IPS-18c (cell line): ENCODE results near the gene RAD51B.

ENCODE experiments used
- H3K4me3 ChIP-seq: 2 replicates; pipeline ENCODE4 v1.7.0; 2013; ENCODE audit warnings: low read depth, mild to moderate bottlenecking, low read length, moderate library complexity; ENCODE audit not compliant: insufficient read depth
- H3K9me3 ChIP-seq: one replicate; pipeline ENCODE4 v1.6.1; 2013; ENCODE audit warnings: mild to moderate bottlenecking, low read length, moderate library complexity; ENCODE audit not compliant: control insufficient read depth, insufficient read depth

RAD51B gene

GRCh38 chr14:68712703-68713370 lies 893.3 kb downstream of the RAD51B start:
- H3K9me3 ChIP-seq = no peaks in the 10 kb centered on the region
- H3K4me3 ChIP-seq = no peak overlapping the region

DNA sequence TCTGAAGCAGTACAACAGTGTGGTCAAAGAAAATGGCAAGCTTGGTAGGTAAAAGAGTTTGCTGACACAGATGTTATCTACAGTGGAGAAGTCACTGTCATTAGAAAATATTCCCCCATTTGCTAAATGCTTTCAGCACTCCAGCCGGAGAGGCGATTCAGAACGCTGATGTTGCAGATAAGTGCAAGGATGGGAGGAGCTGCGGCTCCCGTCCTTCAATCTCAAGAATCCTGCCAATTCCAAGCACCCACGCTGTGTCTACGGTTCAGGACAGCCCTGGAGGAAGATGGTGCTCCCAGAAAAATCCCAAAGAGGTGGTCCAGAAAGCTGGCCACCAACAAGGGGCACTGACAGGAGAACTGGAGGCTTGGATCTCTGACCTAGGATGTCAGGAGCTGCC lies 894.2 kb downstream of the RAD51B start:
- no peak overlapping the region for H3K4me3 ChIP-seq
- H3K9me3 ChIP-seq = no peaks in the 10 kb centered on the region

GRCh38 chr14:68714991-68715924 lies 895.7 kb downstream of the RAD51B start:
- H3K9me3 ChIP-seq = no peaks in the 10 kb centered on the region
- no peak overlapping the region for H3K4me3 ChIP-seq

DNA sequence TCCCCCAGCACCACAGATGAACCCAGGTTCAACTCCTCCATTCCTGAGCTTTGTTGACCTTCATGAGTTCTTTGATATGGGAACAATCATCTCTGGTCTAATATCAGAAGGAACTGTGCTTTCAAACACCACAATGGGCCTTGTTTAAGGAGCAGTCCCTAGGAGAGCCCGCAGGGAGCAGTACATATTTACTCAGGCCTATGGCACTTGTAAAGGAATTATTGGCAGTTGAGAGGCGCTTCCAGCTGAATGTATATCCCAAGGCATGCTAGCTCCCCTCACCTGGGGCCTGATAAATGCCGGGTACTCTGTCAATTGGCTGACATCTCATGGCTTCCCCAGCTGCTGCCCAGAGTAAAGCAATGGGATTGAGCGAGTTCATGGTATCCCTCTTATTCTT lies 897.1 kb downstream of the RAD51B start:
- H3K4me3 ChIP-seq = no peak overlapping the region
- H3K9me3 ChIP-seq = no peaks in the 10 kb centered on the region

- Histone ChIP-seq H3K4me3 (no peak overlapping the region), H3K9me3 (no peaks in the 10 kb centered on the region)
Measured at GRCh38 chr14:68718023-68718990, 898.7 kb downstream of the RAD51B start.

GRCh38 chr14:68719634-68720384 lies 900.2 kb downstream of the RAD51B start:
- Histone ChIP-seq H3K4me3 (no peak overlapping the region), H3K9me3 (no peaks in the 10 kb centered on the region)

DNA sequence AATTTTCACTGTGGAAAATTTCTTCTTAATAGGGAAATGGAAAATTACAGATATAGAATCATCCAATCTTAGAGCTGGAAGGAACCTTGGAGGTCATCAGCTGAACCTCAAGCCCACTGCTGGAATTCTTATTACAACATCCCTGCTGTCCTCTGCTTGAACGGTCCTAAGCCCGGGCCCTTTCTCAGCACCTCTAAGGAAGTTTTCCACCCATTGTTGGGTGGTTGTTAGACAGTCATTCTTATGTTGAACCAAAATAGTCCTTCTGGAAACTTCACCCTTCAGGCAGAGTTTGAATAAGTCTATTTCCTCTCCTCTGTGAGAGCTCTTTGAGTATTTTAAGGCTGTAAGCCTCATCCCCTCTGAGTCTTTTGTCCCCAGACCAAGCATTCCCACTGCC lies 902.6 kb downstream of the RAD51B start:
- Histone ChIP-seq H3K9me3 (no peaks in the 10 kb centered on the region), H3K4me3 (no peak overlapping the region)

DNA sequence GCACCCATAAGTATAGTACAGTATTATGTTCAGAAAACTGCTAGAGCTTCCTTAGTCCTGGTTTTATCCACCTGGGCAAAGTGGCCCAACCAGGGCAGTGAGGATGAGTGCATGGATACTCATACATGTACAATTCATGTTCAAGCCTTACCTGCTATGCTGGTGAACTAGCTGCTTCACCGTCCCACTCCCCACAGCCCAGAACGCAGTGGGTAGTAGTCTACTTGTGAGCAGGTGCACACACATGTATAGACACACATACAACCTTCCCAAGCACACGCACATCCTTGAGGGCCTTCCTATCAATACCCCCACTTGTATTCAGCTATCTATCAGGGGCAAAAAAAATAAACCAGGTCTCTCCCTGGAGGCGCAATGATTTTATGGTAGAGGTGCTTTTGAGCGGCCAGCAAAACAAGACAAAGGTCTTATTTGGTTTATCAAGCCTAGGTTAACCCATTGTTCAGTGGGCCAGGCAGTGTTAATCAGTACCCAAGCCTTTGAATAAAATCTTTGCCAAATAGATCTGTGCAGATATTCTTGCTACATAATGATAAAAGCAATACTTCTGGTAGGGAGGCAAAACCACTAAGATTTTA lies 903.5 kb downstream of the RAD51B start:
- H3K4me3 ChIP-seq = no peak overlapping the region
- no peaks in the 10 kb centered on the region for H3K9me3 ChIP-seq

DNA sequence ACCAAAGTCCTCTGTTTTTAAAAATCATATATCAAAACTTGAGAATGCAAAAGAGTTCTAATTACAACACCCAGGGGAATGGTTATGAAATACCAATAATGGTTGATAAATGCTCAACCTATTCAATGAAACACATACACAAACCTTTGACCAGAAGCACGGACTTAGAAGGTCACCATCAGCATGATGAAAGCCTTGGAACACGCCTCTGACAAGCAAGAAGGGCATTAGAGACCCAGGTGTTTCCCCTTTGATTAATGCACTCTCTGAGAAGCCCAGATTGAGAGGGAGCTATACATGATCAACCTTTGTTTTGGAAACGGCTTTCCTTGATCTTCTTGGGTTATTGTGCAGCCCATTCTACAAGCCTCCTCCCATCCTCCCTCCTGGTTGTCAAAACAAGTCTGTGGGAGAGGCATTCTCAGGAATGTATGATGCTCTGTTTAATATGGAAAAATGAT lies 904.3 kb downstream of the RAD51B start:
- H3K4me3 ChIP-seq = no peak overlapping the region
- H3K9me3 ChIP-seq = no peaks in the 10 kb centered on the region

- H3K4me3 ChIP-seq = no peak overlapping the region
- no peaks in the 10 kb centered on the region for H3K9me3 ChIP-seq
Measured at GRCh38 chr14:68724914-68725313, 905.3 kb downstream of the RAD51B start.

DNA sequence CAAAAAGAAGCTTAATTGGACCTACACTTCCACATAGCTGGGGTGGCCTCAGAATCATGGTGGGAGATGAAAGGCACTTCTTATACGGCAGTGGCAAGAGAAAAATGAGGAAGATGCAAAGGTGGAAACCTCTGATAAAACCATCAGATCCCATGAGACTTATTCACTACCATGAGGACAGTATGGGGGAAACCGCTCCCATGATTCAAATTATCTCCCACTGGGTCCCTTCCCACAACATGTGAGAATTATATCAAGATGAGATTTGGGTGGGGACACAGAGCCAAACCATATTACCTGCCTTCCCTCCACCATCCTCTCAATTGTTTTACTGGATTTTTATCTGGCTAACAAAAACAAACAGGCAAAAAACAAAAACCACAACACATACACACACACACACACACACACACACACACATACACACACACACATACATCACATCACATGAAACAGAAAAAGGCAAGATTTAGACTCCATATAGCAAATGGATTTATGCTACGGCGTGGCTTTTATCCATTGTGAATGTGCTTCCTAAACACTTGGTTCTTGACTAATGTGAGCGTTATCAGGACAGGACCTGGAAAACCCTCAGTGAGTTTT lies 906.6 kb downstream of the RAD51B start:
- no peak overlapping the region for H3K4me3 ChIP-seq
- no peaks in the 10 kb centered on the region for H3K9me3 ChIP-seq

DNA sequence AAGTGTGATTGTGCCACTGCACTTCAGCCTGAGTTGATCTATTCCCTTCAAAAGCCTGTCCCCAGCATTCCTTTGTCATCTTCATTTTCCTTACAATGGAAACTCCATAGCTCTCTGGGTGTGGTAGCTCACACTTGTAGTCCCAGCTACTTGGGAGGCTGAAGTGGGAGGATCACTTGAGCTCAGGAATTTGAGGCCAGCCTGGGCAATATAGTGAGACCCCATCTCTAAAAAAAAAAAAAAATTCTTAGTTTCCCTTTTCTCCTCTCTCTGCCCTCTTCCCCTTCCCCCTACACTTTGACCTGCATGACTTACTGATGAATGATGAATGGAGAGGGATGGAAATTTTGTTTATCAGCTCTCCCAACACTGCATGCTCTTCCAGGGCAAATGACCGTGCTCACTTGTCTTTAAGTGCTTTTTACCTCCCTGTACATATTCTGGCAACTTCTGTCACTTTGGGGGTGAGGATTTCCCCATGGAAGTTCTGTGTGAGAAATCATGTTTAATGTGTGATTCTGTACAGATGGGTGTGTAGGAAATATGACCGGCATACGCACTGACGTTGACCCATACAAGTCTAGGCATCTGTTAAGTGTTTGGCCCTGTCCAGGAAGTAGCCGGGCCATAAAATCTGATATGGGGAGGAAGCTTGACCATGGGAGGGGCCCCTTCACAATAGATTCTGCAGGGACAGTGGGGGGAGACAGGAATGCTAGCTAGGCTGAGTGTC lies 907.9 kb downstream of the RAD51B start:
- Histone ChIP-seq H3K4me3 (no peak overlapping the region), H3K9me3 (no peaks in the 10 kb centered on the region)

GRCh38 chr14:68728342-68729106 lies 908.9 kb downstream of the RAD51B start:
- H3K4me3 ChIP-seq = no peak overlapping the region
- H3K9me3 ChIP-seq = no peaks in the 10 kb centered on the region

DNA sequence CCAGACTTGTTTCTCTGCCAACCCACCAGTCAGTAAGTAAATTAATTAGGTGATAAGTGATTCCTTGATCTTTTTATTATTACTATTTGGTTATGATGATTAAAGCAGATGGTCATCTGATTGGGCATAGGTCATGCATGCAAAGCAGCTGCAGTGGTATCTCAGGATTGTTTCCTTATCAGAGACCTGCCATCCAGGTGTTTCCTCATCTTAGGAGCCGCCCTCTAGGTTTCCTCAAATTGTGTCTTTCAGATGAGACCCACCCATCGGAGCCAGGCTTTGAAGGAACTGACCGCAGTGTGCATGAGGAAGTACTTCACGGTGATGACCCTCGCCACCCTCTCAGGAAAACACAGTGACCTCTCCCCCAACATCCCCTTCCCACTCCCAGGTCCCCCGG lies 910.0 kb downstream of the RAD51B start:
- Histone ChIP-seq H3K4me3 (no peak overlapping the region), H3K9me3 (no peaks in the 10 kb centered on the region)

DNA sequence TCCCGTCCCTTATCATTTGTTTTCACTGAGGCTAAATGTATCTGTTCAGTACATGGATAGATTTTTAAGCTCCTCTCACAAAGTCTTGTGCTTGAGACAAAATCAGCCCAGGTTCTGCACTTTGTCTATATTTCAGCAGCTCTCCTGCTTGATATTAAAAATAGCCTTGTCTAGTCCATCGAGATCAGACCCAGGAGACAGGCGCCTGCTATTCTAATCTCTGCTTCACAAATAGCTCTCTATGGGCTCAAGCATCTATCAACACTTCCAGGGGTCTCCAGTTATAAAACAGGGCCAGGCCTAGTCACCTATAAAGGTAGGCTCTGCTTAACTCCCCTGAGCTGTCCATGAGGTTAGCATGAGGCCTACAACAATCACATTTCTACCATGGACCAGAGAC lies 910.8 kb downstream of the RAD51B start:
- no peak overlapping the region for H3K4me3 ChIP-seq

More for the DNA sequence above, 910.8 kb downstream of the RAD51B start:
- no peaks in the 10 kb centered on the region for H3K9me3 ChIP-seq
